A549 (cell line): ENCODE data around the gene ARSJ.
"Not testable (repeated sequence)": the region's sequence is repeated elsewhere in the genome, so short reads cannot be mapped to it uniquely, and the experiment has no call there.

Source experiments
- ESRRA ChIP-seq: fragments of 150-350 bp; IDR thresholded peaks from 2 replicates; pipeline ENCODE4 v1.6.1; 2014; ENCODE audit warnings: mild to moderate bottlenecking, low read length, borderline replicate concordance
- ZFP36 ChIP-seq: fragments of 450-650 bp; IDR thresholded peaks from 2 replicates; pipeline ENCODE4 v1.6.1; 2014; ENCODE audit warnings: borderline replicate concordance; ENCODE audit not compliant: partially characterized antibody

DNA sequence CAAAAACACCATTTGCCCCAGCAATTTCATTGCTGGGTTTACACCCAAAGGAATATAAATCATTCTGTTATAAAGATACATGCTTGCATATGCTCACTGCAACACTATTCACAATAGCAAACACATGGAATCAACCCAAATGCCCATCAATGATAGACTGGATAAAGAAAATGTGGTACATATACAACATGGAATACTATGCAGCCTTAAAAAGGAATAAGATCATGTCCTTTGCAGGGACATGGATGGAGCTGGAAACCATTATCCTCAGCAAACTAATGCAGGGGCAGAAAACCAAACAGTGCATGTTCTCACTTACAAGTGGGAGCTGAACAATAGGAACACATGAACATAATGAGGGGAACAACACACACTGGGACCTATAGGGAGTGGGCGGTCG lies 39.3 kb downstream of the ARSJ start:
- not testable (repeated sequence) for TF ChIP-seq ZFP36, ESRRA
